HUES6 (cell line): ENCODE results near the gene NFIA.

ENCODE experiments used
- H3K27ac ChIP-seq: 2 replicates; pipeline ENCODE4 v1.7.0; 2013; ENCODE audit warnings: low read depth, mild to moderate bottlenecking, low read length, inconsistent platforms
- H3K27me3 ChIP-seq: 2 replicates; pipeline ENCODE4 v1.6.1; 2013; ENCODE audit warnings: low read length; ENCODE audit not compliant: control insufficient read depth, insufficient read depth
- H3K36me3 ChIP-seq: 2 replicates; pipeline ENCODE4 v1.6.1; 2013; ENCODE audit warnings: low read length; ENCODE audit not compliant: control insufficient read depth, insufficient read depth
- H3K4me1 ChIP-seq: 2 replicates; pipeline ENCODE4 v1.6.1; 2013; ENCODE audit warnings: low read length; ENCODE audit not compliant: control insufficient read depth, insufficient read depth
- H3K4me3 ChIP-seq: 2 replicates; pipeline ENCODE4 v1.5.1; 2013; ENCODE audit warnings: low read depth, low read length
- H3K9ac ChIP-seq: one replicate; pipeline ENCODE4 v1.6.1; 2013; ENCODE audit warnings: mild to moderate bottlenecking, low read length
- H3K9me3 ChIP-seq: 2 replicates; pipeline ENCODE4 v1.6.1; 2013; ENCODE audit warnings: low read depth, low read length; ENCODE audit not compliant: control insufficient read depth, insufficient read depth

Gene NFIA

DNA sequence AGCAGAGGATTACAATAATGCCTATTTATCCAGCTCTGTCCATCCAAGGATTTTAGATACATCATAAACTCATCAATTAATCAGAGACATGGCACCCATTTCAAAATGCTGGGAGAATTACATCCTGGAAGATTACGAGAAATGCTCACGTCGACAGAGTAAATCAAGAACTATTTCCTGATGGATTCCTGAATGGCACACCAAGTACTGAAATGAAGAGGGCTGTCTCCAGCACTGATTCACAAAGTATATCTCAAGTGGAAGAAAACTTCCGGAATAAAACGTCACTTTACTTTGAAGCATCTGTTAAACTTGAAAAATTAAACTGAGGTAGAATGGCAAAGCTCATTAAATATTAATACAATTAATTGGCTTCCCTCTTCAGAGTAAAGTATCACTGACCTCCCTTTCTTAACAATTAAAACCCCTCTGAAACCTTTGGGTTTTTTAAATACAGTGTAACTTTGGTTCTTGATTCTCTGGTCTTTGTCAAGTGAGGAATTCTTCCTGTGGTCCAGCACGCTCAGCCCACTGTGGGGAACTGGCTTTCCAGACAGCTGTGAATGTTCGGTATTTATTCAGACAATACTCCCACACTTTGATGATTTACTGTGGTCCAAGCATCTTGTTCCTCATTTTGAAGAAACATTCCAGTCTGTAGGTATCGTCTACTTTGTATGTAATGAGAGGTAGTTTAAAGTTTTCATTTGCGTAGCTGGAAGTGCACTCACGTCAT is 288.0 kb downstream of the NFIA start:
- H3K9me3 ChIP-seq: no peaks in the 10 kb centered on the region
- no peak overlapping the region for H3K9ac ChIP-seq
- no peak overlapping the region for H3K4me3 ChIP-seq
- no peak overlapping the region for H3K27ac ChIP-seq
- no peaks in the 10 kb centered on the region for H3K27me3 ChIP-seq
- no peaks in the 10 kb centered on the region for H3K36me3 ChIP-seq
- H3K4me1 ChIP-seq: no peaks in the 10 kb centered on the region

- no peaks in the 10 kb centered on the region for H3K4me1 ChIP-seq
- H3K9ac ChIP-seq: no peak overlapping the region
- no peak overlapping the region for H3K4me3 ChIP-seq
- H3K9me3 ChIP-seq: no peaks in the 10 kb centered on the region
- no peaks in the 10 kb centered on the region for H3K27me3 ChIP-seq
- H3K36me3 ChIP-seq: no peaks in the 10 kb centered on the region
- no peak overlapping the region for H3K27ac ChIP-seq
These were observed 288.5 kb downstream of the NFIA start for GRCh38 chr1:61370913-61371279.

- no peak overlapping the region for H3K9ac ChIP-seq
- H3K27me3 ChIP-seq: no peaks in the 10 kb centered on the region
- no peaks in the 10 kb centered on the region for H3K9me3 ChIP-seq
- H3K36me3 ChIP-seq: no peaks in the 10 kb centered on the region
- H3K27ac ChIP-seq: no peak overlapping the region
- H3K4me3 ChIP-seq: no peak overlapping the region
- no peaks in the 10 kb centered on the region for H3K4me1 ChIP-seq
These were observed 290.6 kb downstream of the NFIA start for GRCh38 chr1:61372944-61373343.

DNA sequence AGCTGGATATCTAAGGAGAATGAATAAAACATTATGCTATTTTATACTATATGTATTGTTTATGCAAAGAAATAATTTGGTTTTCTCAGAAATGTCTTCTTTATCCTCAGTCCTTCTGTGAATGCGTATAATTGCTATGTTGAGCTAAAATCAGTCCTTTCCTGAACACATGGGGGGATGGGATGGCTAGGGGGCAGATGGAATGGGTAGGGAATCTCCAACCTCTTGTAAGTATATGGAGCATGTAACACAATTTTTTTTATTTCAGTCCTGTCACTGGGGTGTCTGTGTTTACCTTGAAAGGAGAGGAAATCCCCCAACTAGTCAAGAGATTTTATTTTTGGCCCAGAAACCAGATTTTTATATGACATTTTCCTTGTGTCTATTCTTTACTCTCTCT is 291.8 kb downstream of the NFIA start:
- Histone ChIP-seq H3K4me3 (no peak overlapping the region), H3K36me3 (no peaks in the 10 kb centered on the region), H3K4me1 (no peaks in the 10 kb centered on the region), H3K27ac (no peak overlapping the region), H3K9ac (no peak overlapping the region), H3K9me3 (no peaks in the 10 kb centered on the region), H3K27me3 (no peaks in the 10 kb centered on the region)

GRCh38 chr1:61375082-61375880 is 292.9 kb downstream of the NFIA start:
- no peak overlapping the region for H3K4me3 ChIP-seq
- H3K4me1 ChIP-seq: no peaks in the 10 kb centered on the region
- no peaks in the 10 kb centered on the region for H3K36me3 ChIP-seq
- no peak overlapping the region for H3K9ac ChIP-seq
- no peaks in the 10 kb centered on the region for H3K9me3 ChIP-seq
- H3K27ac ChIP-seq: no peak overlapping the region
- no peaks in the 10 kb centered on the region for H3K27me3 ChIP-seq

DNA sequence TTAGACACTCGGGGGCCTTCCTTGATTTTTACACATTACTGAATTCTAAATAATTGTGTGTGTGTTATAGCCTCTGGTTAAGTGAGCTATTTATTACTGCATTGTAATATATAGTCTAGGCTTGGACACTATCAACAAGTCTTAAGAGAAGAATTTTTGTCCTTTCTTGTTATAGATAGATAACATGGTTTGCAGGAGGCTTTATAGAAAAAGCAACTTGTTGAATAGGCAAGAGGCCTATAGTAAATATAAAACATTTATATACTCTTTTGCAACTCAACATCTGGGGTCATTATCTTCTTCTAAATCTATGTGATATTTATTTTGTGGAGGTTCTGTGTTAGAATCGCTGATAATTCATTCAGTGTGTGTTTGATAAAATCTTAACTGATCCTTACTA is 293.8 kb downstream of the NFIA start:
- no peak overlapping the region for H3K4me3 ChIP-seq
- no peak overlapping the region for H3K27ac ChIP-seq
- no peaks in the 10 kb centered on the region for H3K36me3 ChIP-seq
- no peaks in the 10 kb centered on the region for H3K9me3 ChIP-seq
- no peak overlapping the region for H3K9ac ChIP-seq
- no peaks in the 10 kb centered on the region for H3K27me3 ChIP-seq
- H3K4me1 ChIP-seq: no peaks in the 10 kb centered on the region

DNA sequence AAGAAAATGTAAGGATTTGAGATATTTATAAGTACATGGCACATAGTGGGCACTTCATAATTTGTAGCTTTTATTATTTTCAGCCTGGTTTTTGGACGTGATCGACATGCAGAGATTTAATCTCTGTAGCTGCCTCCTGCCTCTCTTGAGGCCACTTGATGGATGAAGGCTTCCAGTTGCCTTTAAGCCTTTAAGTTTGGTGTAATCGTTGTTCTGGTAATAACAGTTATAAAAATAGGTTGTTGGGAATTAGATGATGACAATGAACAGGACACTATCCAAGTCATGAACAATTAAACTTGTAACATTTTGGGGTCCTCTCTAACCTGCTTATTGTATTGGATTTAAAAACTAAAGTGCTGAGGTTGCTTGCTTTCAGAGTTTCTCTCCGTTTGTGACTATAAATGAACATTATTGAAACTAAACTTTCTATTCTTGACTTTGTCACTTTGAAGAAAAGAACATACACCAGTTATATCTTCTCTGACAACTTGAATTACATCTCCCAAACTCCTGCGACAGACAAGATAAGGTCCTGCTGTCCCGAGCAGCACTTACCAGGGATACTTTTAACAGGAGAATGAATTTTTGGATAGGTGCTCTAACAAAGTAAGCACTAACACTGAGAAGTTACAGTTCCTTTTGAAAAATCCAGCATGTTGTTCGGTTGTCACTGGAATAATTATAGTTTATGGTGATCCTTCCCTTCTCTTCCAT is 295.0 kb downstream of the NFIA start:
- H3K27ac ChIP-seq: no peak overlapping the region
- no peak overlapping the region for H3K4me3 ChIP-seq
- H3K9me3 ChIP-seq: no peaks in the 10 kb centered on the region
- no peaks in the 10 kb centered on the region for H3K27me3 ChIP-seq
- no peaks in the 10 kb centered on the region for H3K36me3 ChIP-seq
- no peaks in the 10 kb centered on the region for H3K4me1 ChIP-seq
- H3K9ac ChIP-seq: no peak overlapping the region

DNA sequence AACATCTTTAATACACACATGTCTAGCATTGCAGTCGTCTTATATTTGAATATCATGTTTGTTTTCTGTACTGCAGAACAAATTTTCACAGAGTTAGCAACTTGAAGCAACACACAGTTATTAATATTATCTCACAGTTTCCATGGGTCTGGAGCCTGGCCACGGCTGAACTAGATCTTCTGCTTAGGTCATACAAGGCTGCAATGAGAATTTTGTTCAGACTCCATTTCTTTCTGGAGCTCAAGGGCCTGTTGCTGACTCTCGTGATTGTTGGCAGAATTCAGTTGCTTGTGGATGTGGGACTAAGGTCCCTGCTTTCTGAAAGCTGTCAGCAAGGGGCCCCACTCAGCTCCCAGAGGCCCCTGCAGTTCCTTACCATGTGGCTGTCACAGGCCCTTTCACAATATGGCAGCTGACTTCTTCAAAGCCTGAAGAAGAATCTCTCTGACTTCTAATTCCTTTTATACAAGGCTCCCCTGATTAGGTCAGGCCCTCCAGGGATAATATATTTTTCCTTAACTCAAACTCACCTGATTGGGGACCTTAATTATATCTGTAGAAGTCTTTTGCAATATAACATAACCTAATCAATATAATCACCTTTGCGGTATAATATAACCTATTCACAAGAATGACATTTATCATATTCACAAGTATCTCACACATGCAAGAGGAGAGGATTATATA is 296.3 kb downstream of the NFIA start:
- no peaks in the 10 kb centered on the region for H3K9me3 ChIP-seq
- H3K4me3 ChIP-seq: no peak overlapping the region
- H3K9ac ChIP-seq: no peak overlapping the region
- no peaks in the 10 kb centered on the region for H3K36me3 ChIP-seq
- H3K4me1 ChIP-seq: no peaks in the 10 kb centered on the region
- H3K27me3 ChIP-seq: no peaks in the 10 kb centered on the region
- H3K27ac ChIP-seq: no peak overlapping the region

DNA sequence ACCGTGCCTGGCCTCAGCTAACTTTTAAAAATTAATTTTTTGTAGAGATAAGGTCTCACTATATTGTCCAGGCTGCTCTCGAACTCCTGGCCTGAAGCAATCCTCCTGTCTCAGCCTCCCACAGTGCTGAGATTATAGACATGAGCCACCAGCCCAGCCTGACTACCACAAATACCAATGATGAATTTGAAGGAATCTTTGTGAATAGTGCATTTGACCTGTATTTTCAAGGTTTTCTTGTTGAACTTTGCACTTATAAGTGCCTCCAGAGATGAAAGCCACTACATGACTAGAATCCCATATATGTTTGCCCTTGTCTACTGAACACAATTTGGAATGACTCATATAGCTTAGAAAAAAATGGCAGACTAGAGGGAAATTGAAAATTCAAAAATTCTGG is 297.3 kb downstream of the NFIA start:
- no peaks in the 10 kb centered on the region for H3K4me1 ChIP-seq

DNA sequence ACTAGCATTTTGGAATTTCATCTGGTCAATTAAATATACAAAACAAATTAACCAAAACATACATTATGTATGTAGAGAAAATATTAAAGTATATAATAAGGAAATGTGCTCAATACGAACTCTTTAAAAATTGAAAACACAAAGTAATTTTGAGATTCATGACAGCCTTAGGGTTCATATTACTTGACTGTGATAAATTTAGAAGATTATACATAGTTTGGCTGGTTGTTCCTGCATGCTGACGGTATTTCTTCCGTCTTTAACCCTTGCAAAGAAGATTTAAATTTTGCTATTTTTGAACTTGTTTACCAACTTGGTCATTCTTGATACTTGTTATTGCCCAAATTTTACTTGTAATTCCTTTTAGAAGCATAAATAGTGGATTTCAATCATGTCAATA is 298.2 kb downstream of the NFIA start:
- H3K27me3 ChIP-seq: no peaks in the 10 kb centered on the region
- no peak overlapping the region for H3K4me3 ChIP-seq
- no peaks in the 10 kb centered on the region for H3K4me1 ChIP-seq
- H3K9ac ChIP-seq: no peak overlapping the region
- H3K27ac ChIP-seq: no peak overlapping the region
- no peaks in the 10 kb centered on the region for H3K9me3 ChIP-seq
- no peaks in the 10 kb centered on the region for H3K36me3 ChIP-seq

More for the DNA sequence above, 297.3 kb downstream of the NFIA start:
- Histone ChIP-seq H3K9ac (no peak overlapping the region), H3K4me3 (no peak overlapping the region), H3K27ac (no peak overlapping the region), H3K36me3 (no peaks in the 10 kb centered on the region), H3K27me3 (no peaks in the 10 kb centered on the region), H3K9me3 (no peaks in the 10 kb centered on the region)
